T-helper 1 cell treated with Interleukin-12 subunit alpha and Interleukin-12 subunit beta and Interleukin-4 antibody, amounts not matched to agents 30 ng/mL and 1 ng/mL, for 36 hours (primary cell): ENCODE results near the gene MEIKIN. TPM values are rescaled to one million over a fixed set of nuclear protein-coding genes. Genes with fewer than 3 reads are reported as not detected.
"Not testable (repeated sequence)": the region's sequence is repeated elsewhere in the genome, so short reads cannot be mapped to it uniquely, and the experiment has no call there.

Experiments used
- intact Hi-C: fragments of 100-400 bp; cut with micrococcal nuclease; formaldehyde crosslinking; loops from one replicate; pipeline ENCODE4 v1.15.1; 2024
- total RNA-seq: library from RNA; stranded (reverse); gene quantifications from 2 replicates; pipeline ENCODE4 v1.2.3, GENCODE V29; 2022

Gene MEIKIN
- total RNA-seq, 1 donor from 2014 or later, result not detected

GRCh38 chr5:131812371-131813160, 132.9 kb downstream of the MEIKIN start:
- intact Hi-C loops, result no loop called here

- intact Hi-C loops, result loop anchor here (1.0 kb wide), 4 partner anchors 198 to 324 kb away; no protein-coding TSS in a partner anchor
Measured at GRCh38 chr5:131810510-131811249, 134.8 kb downstream of the MEIKIN start.

- intact Hi-C loops, result loop anchor here (1.0 to 10.0 kb wide), 20 partner anchors 50 to 1256 kb away; partner anchors contain the start of genes AFF4, CDC42SE2, GDF9 and HSPA4
Measured at GRCh38 chr5:131796793-131797693, 148.4 kb downstream of the MEIKIN start, which contains the start of gene FNIP1. Gene FNIP1, minus strand, starts transcription at chr5:131797017. Its CDS starts 96 bp downstream, at chr5:131796921.

GRCh38 chr5:131795879-131796792, 149.3 kb downstream of the MEIKIN start:
- intact Hi-C loops, result loop anchor here (1.0 to 10.0 kb wide), 10 partner anchors 205 to 1257 kb away; partner anchors contain the start of genes AFF4, CDC42SE2, GDF9 and HSPA4

- intact Hi-C loops, result loop anchor here (1.0 to 10.0 kb wide), 6 partner anchors 206 to 728 kb away; partner anchors contain the start of genes CDC42SE2 and IRF1
Measured at GRCh38 chr5:131795228-131795627, 150.2 kb downstream of the MEIKIN start.

- intact Hi-C loops, result loop anchor here (10.0 kb wide), 1 partner anchor 700 kb away; the partner anchor contains the start of gene IRF1
Measured at GRCh38 chr5:131794586-131794985, 150.9 kb downstream of the MEIKIN start.

GRCh38 chr5:131792896-131793295, 152.6 kb downstream of the MEIKIN start:
- intact Hi-C loops, result loop anchor here (10.0 kb wide), 1 partner anchor 702 kb away; the partner anchor contains the start of gene IRF1

GRCh38 chr5:131791866-131792265, 153.6 kb downstream of the MEIKIN start:
- intact Hi-C loops, result loop anchor here (10.0 kb wide), 1 partner anchor 703 kb away; the partner anchor contains the start of gene IRF1

GRCh38 chr5:131790550-131790949, 154.9 kb downstream of the MEIKIN start:
- intact Hi-C loops, result loop anchor here (10.0 kb wide), 1 partner anchor 704 kb away; the partner anchor contains the start of gene IRF1

- intact Hi-C loops, result loop anchor here (10.0 kb wide), 1 partner anchor 705 kb away; the partner anchor contains the start of gene IRF1
Measured at GRCh38 chr5:131789765-131790164, 155.7 kb downstream of the MEIKIN start.

GRCh38 chr5:131787736-131788135, 157.7 kb downstream of the MEIKIN start:
- intact Hi-C loops, result no loop called here

GRCh38 chr5:131786900-131787692, 158.4 kb downstream of the MEIKIN start:
- intact Hi-C loops, result no loop called here

GRCh38 chr5:131786036-131786435, 159.4 kb downstream of the MEIKIN start:
- intact Hi-C loops, result no loop called here

- intact Hi-C loops, result no loop called here
Measured at GRCh38 chr5:131783874-131784273, 161.6 kb downstream of the MEIKIN start.

- intact Hi-C loops, result no loop called here
Measured at GRCh38 chr5:131783357-131783756, 162.1 kb downstream of the MEIKIN start.

- intact Hi-C loops, result no loop called here
Measured at GRCh38 chr5:131782717-131783116, 162.7 kb downstream of the MEIKIN start.

- intact Hi-C loops, result not testable (repeated sequence)
Measured at GRCh38 chr5:131778141-131778540, 167.3 kb downstream of the MEIKIN start.

GRCh38 chr5:131776450-131776849, 169.0 kb downstream of the MEIKIN start:
- intact Hi-C loops, result no loop called here
